OCI-LY7 (cell line): ENCODE measurements around the gene AK9. TPM values are rescaled to one million over a fixed set of nuclear protein-coding genes. Genes with fewer than 3 reads are reported as not detected.

ENCODE experiments used
- BruUV-seq: library from RNA; stranded (reverse); fragments of 400-500 nt; replicated peaks from 2 replicates; lab custom pipeline; 2021; lab: Mats Ljungman, UMichigan
- CTCF ChIA-PET: fragments of 300-600 bp; sonication (Branson Sonifier 250); formaldehyde crosslinking; loops from one replicate; lab custom pipeline; 2022; ENCODE audit warnings: antibody characterized with exemption; ENCODE audit not compliant: unreplicated experiment; lab: Charles Lee
- POLR2A ChIA-PET: fragments of 300-600 bp; sonication (Branson Sonifier 250); formaldehyde crosslinking; loops from one replicate; lab custom pipeline; 2022; ENCODE audit warnings: antibody characterized with exemption; lab: Charles Lee
- DNase-seq: peaks from one replicate; pipeline ENCODE4 v3.0.0-alpha.2; 2015; ENCODE audit warnings: low spot score
- H2AFZ ChIP-seq: fragments of 200-600 bp; sonication (generic), shearing (Covaris generic); 2 replicates; pipeline ENCODE4 v1.6.1; 2014; ENCODE audit warnings: mild to moderate bottlenecking, antibody characterized with exemption, low read length, moderate library complexity
- H3K27ac ChIP-seq: fragments of 200-600 bp; sonication (generic); 2 replicates; pipeline ENCODE4 v1.5.1; 2014; ENCODE audit warnings: mixed run types, low read depth, mild to moderate bottlenecking, moderate library complexity, low read length, inconsistent platforms; ENCODE audit not compliant: poor library complexity, severe bottlenecking
- H3K36me3 ChIP-seq: fragments of 200-600 bp; sonication (generic); 2 replicates; pipeline ENCODE4 v1.6.1; 2014; ENCODE audit warnings: mild to moderate bottlenecking, antibody characterized with exemption, low read length, moderate library complexity, mixed read lengths; ENCODE audit not compliant: insufficient read depth
- H3K4me1 ChIP-seq: fragments of 200-600 bp; sonication (generic); 2 replicates; pipeline ENCODE4 v1.5.1; 2014; ENCODE audit warnings: mild to moderate bottlenecking, low read length; ENCODE audit not compliant: insufficient read depth, poor library complexity, severe bottlenecking
- H3K4me2 ChIP-seq: fragments of 200-600 bp; sonication (generic); 2 replicates; pipeline ENCODE4 v1.6.1; 2014; ENCODE audit warnings: mild to moderate bottlenecking, low read length
- H3K4me3 ChIP-seq: fragments of 200-600 bp; sonication (generic); 2 replicates; pipeline ENCODE4 v1.5.1; 2014; ENCODE audit warnings: mild to moderate bottlenecking, low read depth, low read length; ENCODE audit not compliant: poor library complexity, severe bottlenecking
- H3K79me2 ChIP-seq: fragments of 200-600 bp; sonication (generic); 2 replicates; pipeline ENCODE4 v1.6.1; 2016; ENCODE audit warnings: low read depth, mild to moderate bottlenecking, low read length, moderate library complexity, mixed read lengths; ENCODE audit not compliant: insufficient read depth
- H3K9me2 ChIP-seq: fragments of 200-600 bp; sonication (generic); 2 replicates; pipeline ENCODE4 v1.6.1; 2016; ENCODE audit warnings: mild to moderate bottlenecking, low read length, mixed read lengths; ENCODE audit not compliant: insufficient read depth
- H3K9me3 ChIP-seq: fragments of 200-600 bp; sonication (generic); 2 replicates; pipeline ENCODE4 v1.6.1; 2014; ENCODE audit warnings: mild to moderate bottlenecking, mixed run types, low read length, mixed read lengths
- H4K20me1 ChIP-seq: fragments of 200-600 bp; sonication (generic); 2 replicates; pipeline ENCODE4 v1.6.1; 2014; ENCODE audit warnings: mild to moderate bottlenecking, antibody characterized with exemption, low read length, moderate library complexity, mixed read lengths; ENCODE audit not compliant: insufficient read depth
- CTCF ChIP-seq: fragments of 200-600 bp; sonication (generic); conservative IDR thresholded peaks from 2 replicates; pipeline ENCODE4 v1.5.1; 2014; ENCODE audit warnings: mild to moderate bottlenecking, antibody characterized with exemption, low read length, moderate library complexity, mixed read lengths
- EZH2phosphoT487 ChIP-seq: fragments of 200-600 bp; sonication (generic); IDR thresholded peaks from 2 replicates; pipeline ENCODE4 v1.6.1; 2018; ENCODE audit warnings: low read depth, borderline replicate concordance, mild to moderate bottlenecking, mixed run types, antibody characterized with exemption, low read length, moderate library complexity, mixed read lengths
- intact Hi-C: fragments of 100-400 bp; cut with micrococcal nuclease; formaldehyde crosslinking; loops from one replicate; pipeline ENCODE4 v1.10.0; 2022; ENCODE audit not compliant: unreplicated experiment
- total RNA-seq, 2 experiments: library from RNA; depleted of rRNA in 1 of 2; stranded (reverse); fragments of >200 nt in 1 of 2; shearing (Covaris generic) in 1 of 2; gene quantifications; 2 replicates each; pipeline ENCODE4 v1.2.3, GENCODE V29; 2014 to 2022

AK9 gene
- total RNA-seq, 2 experiments from 2014 or later = 4.9 to 6.7 TPM

- ChIA-PET CTCF (no interaction called here), POLR2A (interaction anchor here (0.7 to 4.7 kb wide), 2 partner anchors 10 to 11 kb away, joined by 4 to 20 read pairs; partner anchors contain the start of gene MICAL1)
- Histone ChIP-seq H3K27ac (no peak overlapping the region), H3K9me3 (no peaks in the 10 kb centered on the region), H3K4me3 (no peak overlapping the region), H3K4me2 (no peak overlapping the region), H3K9me2 (no peaks in the 10 kb centered on the region), H3K79me2 (peaks cover 37% of the 10 kb centered on the region), H3K36me3 (peaks cover 98% of the 10 kb centered on the region), H4K20me1 (no peaks in the 10 kb centered on the region), H3K4me1 (peaks cover 16% of the 10 kb centered on the region), H2AFZ (no peak overlapping the region)
- intact Hi-C loops = no loop called here
- no peak for DNase-seq
- BruUV-seq = no TSS peak
- no peak for TF ChIP-seq EZH2phosphoT487
- TF ChIP-seq CTCF = no peak
Observed at GRCh38 chr6:109466212-109466923, 224.6 kb downstream of the AK9 start.

DNA sequence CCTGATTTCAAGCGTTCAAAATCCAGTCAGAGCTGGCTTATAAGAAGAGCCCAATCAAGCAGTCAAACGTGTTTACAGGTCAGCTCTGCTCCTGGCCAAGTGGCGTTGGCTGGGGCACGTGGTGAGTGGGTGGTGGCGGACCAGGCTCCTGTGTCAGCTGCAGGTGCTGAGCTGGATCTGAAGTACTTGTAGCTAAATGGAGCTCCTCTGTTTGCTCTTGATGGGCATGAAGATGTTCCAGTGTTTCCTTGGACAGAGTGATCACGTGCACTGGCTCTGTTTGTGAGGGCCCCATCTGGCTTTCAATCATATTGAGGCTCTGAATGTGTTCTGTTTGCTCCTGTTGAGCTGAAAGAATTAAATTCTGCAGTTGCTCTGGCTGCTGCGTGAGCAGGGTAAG, 225.2 kb downstream of the AK9 start:
- peaks cover 18% of the 10 kb centered on the region for H3K4me1 ChIP-seq
- ChIA-PET CTCF (no interaction called here), POLR2A (interaction anchor here (0.7 to 4.7 kb wide), 2 partner anchors 11 kb away, joined by 4 to 20 read pairs; partner anchors contain the start of gene MICAL1)
- no peak overlapping the region for H3K4me3 ChIP-seq
- intact Hi-C loops = no loop called here
- TF ChIP-seq CTCF = no peak
- H3K4me2 ChIP-seq = no peak overlapping the region
- BruUV-seq = no TSS peak
- no peaks in the 10 kb centered on the region for H3K9me2 ChIP-seq
- H3K79me2 ChIP-seq = peaks cover 38% of the 10 kb centered on the region
- peaks cover 98% of the 10 kb centered on the region for H3K36me3 ChIP-seq
- no peak for DNase-seq
- H4K20me1 ChIP-seq = no peaks in the 10 kb centered on the region
- H3K27ac ChIP-seq = no peak overlapping the region
- no peak overlapping the region for H2AFZ ChIP-seq
- H3K9me3 ChIP-seq = no peaks in the 10 kb centered on the region
